Measurements from ENCODE around the gene MAGEA8. TPM values are rescaled to one million over a fixed set of nuclear protein-coding genes. Genes with fewer than 3 reads are reported as not detected.
A peak's percentile ranks its signal among the peaks of the same experiment; 100 is the strongest.

MAGEA8 gene
- total and polyA plus RNA-seq, 9 of the 15 experiments (the other 6 are each of a cell fraction or from before 2014, with no cell fraction given) = 0.49 to 4.6 (median 1.9) TPM

DNA sequence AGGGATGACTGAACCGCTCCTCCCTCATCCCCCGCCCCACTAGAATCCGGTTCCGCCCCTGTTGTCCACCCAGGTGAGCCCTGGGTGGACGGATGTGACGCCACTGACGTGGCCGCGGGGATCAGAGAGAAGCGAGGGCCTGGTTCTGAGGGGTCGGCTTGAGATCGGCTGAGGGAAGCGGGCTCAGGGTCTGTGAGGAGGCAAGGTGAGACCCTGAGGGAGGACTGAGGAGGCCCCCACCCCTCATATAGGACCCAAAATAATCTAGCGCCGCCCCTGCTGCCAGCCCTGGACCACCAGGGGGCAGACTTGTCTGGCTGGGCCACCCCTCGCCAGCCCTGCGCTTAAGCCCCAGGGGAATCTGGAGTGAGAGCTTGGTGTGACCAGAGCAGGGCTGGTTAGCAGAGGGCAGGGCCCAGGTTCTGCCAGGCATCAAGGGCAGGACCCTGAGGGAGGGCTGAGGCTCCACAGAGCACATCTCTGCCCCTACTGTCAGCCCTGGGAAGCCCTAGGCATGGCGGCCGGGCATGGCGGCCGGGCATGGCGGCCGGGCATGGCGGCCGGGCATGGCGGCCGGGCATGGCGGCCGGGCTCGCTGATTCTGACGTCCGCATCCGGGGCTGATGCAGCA lies at the start of gene MAGEA8 (continued):
- TF ChIP-seq, protein P1, sequence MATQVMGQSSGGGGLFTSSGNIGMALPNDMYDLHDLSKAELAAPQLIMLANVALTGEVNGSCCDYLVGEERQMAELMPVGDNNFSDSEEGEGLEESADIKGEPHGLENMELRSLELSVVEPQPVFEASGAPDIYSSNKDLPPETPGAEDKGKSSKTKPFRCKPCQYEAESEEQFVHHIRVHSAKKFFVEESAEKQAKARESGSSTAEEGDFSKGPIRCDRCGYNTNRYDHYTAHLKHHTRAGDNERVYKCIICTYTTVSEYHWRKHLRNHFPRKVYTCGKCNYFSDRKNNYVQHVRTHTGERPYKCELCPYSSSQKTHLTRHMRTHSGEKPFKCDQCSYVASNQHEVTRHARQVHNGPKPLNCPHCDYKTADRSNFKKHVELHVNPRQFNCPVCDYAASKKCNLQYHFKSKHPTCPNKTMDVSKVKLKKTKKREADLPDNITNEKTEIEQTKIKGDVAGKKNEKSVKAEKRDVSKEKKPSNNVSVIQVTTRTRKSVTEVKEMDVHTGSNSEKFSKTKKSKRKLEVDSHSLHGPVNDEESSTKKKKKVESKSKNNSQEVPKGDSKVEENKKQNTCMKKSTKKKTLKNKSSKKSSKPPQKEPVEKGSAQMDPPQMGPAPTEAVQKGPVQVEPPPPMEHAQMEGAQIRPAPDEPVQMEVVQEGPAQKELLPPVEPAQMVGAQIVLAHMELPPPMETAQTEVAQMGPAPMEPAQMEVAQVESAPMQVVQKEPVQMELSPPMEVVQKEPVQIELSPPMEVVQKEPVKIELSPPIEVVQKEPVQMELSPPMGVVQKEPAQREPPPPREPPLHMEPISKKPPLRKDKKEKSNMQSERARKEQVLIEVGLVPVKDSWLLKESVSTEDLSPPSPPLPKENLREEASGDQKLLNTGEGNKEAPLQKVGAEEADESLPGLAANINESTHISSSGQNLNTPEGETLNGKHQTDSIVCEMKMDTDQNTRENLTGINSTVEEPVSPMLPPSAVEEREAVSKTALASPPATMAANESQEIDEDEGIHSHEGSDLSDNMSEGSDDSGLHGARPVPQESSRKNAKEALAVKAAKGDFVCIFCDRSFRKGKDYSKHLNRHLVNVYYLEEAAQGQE (IDR thresholded peaks at IDR 0.05; ENCODE audit: borderline replicate concordance) = peak; percentile 31; the same call in 1 of the 2 replicates
- TF ChIP-seq, protein P1 (CRISPR knock-in tag; IDR thresholded peaks at IDR 0.05; ENCODE audit: low read depth) = no peak
- TF ChIP-seq ATF1 (CRISPR knock-in tag; IDR thresholded peaks at IDR 0.05) (no peak), ATF1 (tag; IDR thresholded peaks at IDR 0.05) (peak; percentile 89), POLR2A (conservative IDR thresholded peaks at IDR 0.05) (0 out of 2 replicates have a peak, but pooled peaks have one; percentile 46), CXXC5 (CRISPR knock-in tag; IDR thresholded peaks at IDR 0.05) (peak; percentile 57), SMARCA4 (IDR thresholded peaks at IDR 0.05) (0 out of 2 replicates have a peak, but pooled peaks have one; percentile 13), CREM (IDR thresholded peaks at IDR 0.05; ENCODE audit: low read depth) (peak; percentile 62), RBFOX2 (IDR thresholded peaks at IDR 0.05; ENCODE audit: low read depth, low read length) (peak; percentile 64), RUNX1 (IDR thresholded peaks at IDR 0.05; ENCODE audit: low read depth) (no peak), GATAD2B (IDR thresholded peaks at IDR 0.05; ENCODE audit: borderline replicate concordance) (peak; percentile 37; the same call in 1 of the 2 replicates), MAZ (CRISPR knock-in tag; conservative IDR thresholded peaks at IDR 0.05 in 1 of 2, IDR thresholded peaks at IDR 0.05 in 1 of 2) (peak in 1 of 2 experiments; percentile 51; a peak in 3 of 4 replicates)
- TF ChIP-seq, protein P2, sequence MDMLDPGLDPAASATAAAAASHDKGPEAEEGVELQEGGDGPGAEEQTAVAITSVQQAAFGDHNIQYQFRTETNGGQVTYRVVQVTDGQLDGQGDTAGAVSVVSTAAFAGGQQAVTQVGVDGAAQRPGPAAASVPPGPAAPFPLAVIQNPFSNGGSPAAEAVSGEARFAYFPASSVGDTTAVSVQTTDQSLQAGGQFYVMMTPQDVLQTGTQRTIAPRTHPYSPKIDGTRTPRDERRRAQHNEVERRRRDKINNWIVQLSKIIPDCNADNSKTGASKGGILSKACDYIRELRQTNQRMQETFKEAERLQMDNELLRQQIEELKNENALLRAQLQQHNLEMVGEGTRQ (CRISPR knock-in tag; IDR thresholded peaks at IDR 0.05) = no peak
- TF ChIP-seq, protein P3, sequence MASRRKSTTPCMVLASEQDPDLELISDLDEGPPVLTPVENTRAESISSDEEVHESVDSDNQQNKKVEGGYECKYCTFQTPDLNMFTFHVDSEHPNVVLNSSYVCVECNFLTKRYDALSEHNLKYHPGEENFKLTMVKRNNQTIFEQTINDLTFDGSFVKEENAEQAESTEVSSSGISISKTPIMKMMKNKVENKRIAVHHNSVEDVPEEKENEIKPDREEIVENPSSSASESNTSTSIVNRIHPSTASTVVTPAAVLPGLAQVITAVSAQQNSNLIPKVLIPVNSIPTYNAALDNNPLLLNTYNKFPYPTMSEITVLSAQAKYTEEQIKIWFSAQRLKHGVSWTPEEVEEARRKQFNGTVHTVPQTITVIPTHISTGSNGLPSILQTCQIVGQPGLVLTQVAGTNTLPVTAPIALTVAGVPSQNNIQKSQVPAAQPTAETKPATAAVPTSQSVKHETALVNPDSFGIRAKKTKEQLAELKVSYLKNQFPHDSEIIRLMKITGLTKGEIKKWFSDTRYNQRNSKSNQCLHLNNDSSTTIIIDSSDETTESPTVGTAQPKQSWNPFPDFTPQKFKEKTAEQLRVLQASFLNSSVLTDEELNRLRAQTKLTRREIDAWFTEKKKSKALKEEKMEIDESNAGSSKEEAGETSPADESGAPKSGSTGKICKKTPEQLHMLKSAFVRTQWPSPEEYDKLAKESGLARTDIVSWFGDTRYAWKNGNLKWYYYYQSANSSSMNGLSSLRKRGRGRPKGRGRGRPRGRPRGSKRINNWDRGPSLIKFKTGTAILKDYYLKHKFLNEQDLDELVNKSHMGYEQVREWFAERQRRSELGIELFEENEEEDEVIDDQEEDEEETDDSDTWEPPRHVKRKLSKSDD (conservative IDR thresholded peaks at IDR 0.05; ENCODE audit: low read length) = no peak

All from K562 (cell line).